ENCODE measurements around the gene TDRD10.

TDRD10 gene

DNA sequence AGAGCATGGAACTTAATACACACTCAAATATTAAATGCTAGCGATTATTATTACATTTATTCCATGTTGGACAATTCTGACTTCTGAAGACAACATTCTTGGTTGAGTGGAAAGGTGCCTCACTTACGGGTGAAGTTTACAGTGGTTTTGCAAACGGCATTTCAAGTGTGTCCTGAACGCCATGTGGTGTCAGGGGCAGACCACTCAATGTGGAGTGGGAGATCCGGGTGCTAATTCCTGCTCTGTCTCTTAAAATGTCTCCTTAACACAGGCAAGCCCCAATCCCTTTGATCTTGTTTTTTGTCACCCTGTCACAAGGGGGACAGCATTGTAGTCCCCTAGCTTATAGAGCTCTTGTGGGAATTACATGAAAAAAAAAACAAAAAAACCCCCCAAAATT lies 5.6 kb upstream of the TDRD10 start:
- ATAC-seq = no peak
- TF ChIP-seq, protein P1, sequence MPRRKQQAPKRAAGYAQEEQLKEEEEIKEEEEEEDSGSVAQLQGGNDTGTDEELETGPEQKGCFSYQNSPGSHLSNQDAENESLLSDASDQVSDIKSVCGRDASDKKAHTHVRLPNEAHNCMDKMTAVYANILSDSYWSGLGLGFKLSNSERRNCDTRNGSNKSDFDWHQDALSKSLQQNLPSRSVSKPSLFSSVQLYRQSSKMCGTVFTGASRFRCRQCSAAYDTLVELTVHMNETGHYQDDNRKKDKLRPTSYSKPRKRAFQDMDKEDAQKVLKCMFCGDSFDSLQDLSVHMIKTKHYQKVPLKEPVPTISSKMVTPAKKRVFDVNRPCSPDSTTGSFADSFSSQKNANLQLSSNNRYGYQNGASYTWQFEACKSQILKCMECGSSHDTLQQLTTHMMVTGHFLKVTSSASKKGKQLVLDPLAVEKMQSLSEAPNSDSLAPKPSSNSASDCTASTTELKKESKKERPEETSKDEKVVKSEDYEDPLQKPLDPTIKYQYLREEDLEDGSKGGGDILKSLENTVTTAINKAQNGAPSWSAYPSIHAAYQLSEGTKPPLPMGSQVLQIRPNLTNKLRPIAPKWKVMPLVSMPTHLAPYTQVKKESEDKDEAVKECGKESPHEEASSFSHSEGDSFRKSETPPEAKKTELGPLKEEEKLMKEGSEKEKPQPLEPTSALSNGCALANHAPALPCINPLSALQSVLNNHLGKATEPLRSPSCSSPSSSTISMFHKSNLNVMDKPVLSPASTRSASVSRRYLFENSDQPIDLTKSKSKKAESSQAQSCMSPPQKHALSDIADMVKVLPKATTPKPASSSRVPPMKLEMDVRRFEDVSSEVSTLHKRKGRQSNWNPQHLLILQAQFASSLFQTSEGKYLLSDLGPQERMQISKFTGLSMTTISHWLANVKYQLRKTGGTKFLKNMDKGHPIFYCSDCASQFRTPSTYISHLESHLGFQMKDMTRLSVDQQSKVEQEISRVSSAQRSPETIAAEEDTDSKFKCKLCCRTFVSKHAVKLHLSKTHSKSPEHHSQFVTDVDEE (CRISPR knock-in tag; IDR thresholded peaks at IDR 0.05) = no peak

DNA sequence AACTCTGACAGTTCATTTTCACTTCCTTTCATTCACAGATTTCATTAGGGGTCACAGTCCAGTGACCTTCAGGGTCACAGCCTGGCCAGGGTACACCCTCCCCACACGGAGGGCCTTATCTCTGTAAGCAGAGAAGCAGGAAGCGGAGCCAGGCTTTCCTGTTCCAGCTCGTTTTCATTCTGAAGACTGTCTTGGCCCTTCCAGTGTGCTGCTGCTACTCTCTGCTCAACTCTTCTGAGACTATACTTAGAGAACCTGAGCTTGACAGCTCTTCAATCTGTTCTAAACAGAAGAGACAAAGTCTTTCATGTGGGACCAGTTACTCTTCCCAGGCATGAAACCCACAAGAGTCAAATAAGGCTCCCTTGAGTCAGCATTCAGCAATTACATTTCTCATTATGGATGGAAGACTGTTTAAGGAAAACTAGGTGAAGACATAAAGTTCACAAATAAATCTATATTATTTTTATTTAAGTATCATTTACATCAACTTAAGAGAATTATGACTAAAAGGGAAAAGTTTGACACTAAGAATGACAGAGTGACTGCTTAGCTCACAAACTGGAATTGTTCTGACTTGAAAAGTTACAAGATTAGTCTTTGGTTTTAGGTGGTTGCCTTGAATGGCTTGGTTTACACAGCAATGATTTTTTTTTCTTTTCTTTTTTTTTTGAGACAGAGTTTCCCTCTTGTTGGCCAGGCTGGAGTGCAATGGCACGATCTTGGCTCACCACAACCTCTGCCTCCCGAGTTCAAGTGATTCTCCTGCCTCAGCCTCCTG lies 4.8 kb upstream of the TDRD10 start:
- ATAC-seq = no peak
- TF ChIP-seq ZC3H10 (CRISPR knock-in tag; IDR thresholded peaks at IDR 0.05) (no peak), TCF4 (CRISPR knock-in tag; IDR thresholded peaks at IDR 0.05; ENCODE audit: borderline replicate concordance) (no peak), RARB (CRISPR knock-in tag; IDR thresholded peaks at IDR 0.05) (no peak), ISL1 (CRISPR knock-in tag; IDR thresholded peaks at IDR 0.05) (no peak), ZFP3 (CRISPR knock-in tag; IDR thresholded peaks at IDR 0.05) (no peak), ZNF8 (CRISPR knock-in tag; IDR thresholded peaks at IDR 0.05) (no peak)
- TF ChIP-seq, protein P2, sequence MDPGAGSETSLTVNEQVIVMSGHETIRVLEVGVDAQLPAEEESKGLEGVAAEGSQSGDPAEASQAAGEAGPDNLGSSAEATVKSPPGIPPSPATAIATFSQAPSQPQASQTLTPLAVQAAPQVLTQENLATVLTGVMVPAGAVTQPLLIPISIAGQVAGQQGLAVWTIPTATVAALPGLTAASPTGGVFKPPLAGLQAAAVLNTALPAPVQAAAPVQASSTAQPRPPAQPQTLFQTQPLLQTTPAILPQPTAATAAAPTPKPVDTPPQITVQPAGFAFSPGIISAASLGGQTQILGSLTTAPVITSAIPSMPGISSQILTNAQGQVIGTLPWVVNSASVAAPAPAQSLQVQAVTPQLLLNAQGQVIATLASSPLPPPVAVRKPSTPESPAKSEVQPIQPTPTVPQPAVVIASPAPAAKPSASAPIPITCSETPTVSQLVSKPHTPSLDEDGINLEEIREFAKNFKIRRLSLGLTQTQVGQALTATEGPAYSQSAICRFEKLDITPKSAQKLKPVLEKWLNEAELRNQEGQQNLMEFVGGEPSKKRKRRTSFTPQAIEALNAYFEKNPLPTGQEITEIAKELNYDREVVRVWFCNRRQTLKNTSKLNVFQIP (CRISPR knock-in tag; IDR thresholded peaks at IDR 0.05; ENCODE audit: borderline replicate concordance, low read depth) = no peak
- TF ChIP-seq, protein P3, sequence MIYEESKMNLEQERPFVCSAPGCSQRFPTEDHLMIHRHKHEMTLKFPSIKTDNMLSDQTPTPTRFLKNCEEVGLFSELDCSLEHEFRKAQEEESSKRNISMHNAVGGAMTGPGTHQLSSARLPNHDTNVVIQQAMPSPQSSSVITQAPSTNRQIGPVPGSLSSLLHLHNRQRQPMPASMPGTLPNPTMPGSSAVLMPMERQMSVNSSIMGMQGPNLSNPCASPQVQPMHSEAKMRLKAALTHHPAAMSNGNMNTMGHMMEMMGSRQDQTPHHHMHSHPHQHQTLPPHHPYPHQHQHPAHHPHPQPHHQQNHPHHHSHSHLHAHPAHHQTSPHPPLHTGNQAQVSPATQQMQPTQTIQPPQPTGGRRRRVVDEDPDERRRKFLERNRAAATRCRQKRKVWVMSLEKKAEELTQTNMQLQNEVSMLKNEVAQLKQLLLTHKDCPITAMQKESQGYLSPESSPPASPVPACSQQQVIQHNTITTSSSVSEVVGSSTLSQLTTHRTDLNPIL (CRISPR knock-in tag; IDR thresholded peaks at IDR 0.05; ENCODE audit: low read depth) = no peak
- TF ChIP-seq, protein P4, sequence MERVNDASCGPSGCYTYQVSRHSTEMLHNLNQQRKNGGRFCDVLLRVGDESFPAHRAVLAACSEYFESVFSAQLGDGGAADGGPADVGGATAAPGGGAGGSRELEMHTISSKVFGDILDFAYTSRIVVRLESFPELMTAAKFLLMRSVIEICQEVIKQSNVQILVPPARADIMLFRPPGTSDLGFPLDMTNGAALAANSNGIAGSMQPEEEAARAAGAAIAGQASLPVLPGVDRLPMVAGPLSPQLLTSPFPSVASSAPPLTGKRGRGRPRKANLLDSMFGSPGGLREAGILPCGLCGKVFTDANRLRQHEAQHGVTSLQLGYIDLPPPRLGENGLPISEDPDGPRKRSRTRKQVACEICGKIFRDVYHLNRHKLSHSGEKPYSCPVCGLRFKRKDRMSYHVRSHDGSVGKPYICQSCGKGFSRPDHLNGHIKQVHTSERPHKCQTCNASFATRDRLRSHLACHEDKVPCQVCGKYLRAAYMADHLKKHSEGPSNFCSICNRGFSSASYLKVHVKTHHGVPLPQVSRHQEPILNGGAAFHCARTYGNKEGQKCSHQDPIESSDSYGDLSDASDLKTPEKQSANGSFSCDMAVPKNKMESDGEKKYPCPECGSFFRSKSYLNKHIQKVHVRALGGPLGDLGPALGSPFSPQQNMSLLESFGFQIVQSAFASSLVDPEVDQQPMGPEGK (CRISPR knock-in tag; IDR thresholded peaks at IDR 0.05; ENCODE audit: borderline replicate concordance) = no peak

DNA sequence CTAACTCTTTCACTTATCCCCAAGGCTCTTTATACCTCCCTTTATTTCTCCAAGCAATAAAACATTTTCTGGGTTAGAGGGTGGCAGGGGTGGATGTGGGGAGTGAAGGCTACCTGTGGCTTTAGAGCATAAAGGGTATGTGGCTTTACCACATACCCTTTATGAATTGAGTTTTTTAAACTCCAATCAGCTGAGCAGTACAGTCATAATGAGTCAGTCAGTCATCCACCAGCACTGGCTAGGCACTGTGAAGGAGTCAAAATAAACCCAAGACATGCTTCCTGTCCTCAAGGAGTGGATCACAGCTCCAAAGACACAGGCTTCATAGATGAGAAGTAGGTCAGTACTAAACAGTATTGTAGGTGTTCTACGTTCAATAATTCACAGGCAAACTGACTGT lies 2.6 kb upstream of the TDRD10 start:
- TF ChIP-seq CSDC2 (CRISPR knock-in tag; IDR thresholded peaks at IDR 0.05) (no peak), TOX (CRISPR knock-in tag; IDR thresholded peaks at IDR 0.05; ENCODE audit: borderline replicate concordance) (no peak), TCF4 (CRISPR knock-in tag; IDR thresholded peaks at IDR 0.05; ENCODE audit: borderline replicate concordance) (no peak), BACH2 (CRISPR knock-in tag; IDR thresholded peaks at IDR 0.05; ENCODE audit: borderline replicate concordance) (no peak), ZC3H10 (CRISPR knock-in tag; IDR thresholded peaks at IDR 0.05) (no peak), SNAI2 (CRISPR knock-in tag; IDR thresholded peaks at IDR 0.05) (no peak), GLIS3 (CRISPR knock-in tag; IDR thresholded peaks at IDR 0.05) (no peak), PPARA (CRISPR knock-in tag; IDR thresholded peaks at IDR 0.05; ENCODE audit: borderline replicate concordance) (no peak), ZNF565 (CRISPR knock-in tag; conservative IDR thresholded peaks at IDR 0.05; ENCODE audit: low read depth) (no peak), ZFP30 (CRISPR knock-in tag; IDR thresholded peaks at IDR 0.05) (no peak), RARB (CRISPR knock-in tag; IDR thresholded peaks at IDR 0.05) (no peak), ZFP3 (CRISPR knock-in tag; IDR thresholded peaks at IDR 0.05) (no peak), ESRRG (CRISPR knock-in tag; IDR thresholded peaks at IDR 0.05) (no peak), ZNF8 (CRISPR knock-in tag; IDR thresholded peaks at IDR 0.05) (no peak)
- TF ChIP-seq, protein P3 (CRISPR knock-in tag; IDR thresholded peaks at IDR 0.05; ENCODE audit: low read depth) = no peak
- TF ChIP-seq, protein P5, sequence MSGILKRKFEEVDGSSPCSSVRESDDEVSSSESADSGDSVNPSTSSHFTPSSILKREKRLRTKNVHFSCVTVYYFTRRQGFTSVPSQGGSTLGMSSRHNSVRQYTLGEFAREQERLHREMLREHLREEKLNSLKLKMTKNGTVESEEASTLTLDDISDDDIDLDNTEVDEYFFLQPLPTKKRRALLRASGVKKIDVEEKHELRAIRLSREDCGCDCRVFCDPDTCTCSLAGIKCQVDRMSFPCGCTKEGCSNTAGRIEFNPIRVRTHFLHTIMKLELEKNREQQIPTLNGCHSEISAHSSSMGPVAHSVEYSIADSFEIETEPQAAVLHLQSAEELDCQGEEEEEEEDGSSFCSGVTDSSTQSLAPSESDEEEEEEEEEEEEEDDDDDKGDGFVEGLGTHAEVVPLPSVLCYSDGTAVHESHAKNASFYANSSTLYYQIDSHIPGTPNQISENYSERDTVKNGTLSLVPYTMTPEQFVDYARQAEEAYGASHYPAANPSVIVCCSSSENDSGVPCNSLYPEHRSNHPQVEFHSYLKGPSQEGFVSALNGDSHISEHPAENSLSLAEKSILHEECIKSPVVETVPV (CRISPR knock-in tag; IDR thresholded peaks at IDR 0.05) = no peak
- no peak for ATAC-seq

All from SK-N-SH treated with all-trans-retinoic acid at 6 μM for 48 hours (cell line).